ENCODE measurements around the gene PEX11B. TPM values are rescaled to one million over a fixed set of nuclear protein-coding genes. Genes with fewer than 3 reads are reported as not detected.
A peak's percentile ranks its signal among the peaks of the same experiment; 100 is the strongest.

Gene PEX11B, protein sequence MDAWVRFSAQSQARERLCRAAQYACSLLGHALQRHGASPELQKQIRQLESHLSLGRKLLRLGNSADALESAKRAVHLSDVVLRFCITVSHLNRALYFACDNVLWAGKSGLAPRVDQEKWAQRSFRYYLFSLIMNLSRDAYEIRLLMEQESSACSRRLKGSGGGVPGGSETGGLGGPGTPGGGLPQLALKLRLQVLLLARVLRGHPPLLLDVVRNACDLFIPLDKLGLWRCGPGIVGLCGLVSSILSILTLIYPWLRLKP
- 10 to 100 TPM; 20.6 to 26.0 (median 24.9) TPM for total RNA-seq
- total RNA-seq (2013) = 31.5 TPM

DNA sequence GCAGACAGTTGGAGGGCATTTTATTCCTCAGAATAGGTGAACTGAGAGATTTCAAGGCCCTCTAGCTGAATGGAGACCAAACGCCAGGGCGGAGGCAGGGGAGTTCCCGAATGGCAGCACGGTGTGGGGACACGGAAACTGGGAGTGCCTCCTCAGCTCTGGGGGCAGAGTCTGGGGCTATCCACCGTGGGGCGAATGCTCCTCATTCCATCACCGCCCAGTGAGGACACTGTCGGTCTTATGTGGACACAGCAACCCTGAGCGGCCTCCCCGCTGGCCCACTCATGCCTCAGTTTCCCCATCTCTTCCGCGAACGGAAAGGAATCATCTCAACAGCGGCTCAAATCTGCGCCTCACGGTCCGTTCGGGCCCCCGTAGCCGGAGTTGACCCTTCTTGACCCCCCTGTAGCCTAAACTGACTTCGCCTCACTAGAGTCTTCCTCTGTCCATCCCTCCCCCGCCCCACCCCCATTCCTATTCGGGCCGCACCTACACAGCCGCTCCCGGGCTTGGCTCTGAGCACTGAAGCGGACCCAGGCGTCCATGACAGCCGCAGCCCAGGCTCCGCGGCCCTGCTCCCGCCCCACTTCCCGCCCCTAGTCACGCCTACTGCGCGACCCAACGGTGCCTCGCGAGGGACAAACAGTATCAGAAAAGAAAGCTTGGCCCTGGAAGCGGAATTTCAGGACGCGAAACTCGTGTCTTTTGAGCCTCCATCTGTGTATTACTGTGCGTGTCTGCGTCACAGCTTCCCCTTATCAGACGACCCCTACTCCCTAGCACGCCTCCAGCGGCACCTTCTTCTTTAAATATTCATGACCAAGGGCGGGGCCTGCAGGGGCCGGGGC is at the start of gene PEX11B:
Gene PEX11B, minus strand, starts transcription at position 574 of the 848 bp plus-strand sequence. Its CDS starts 29 bp downstream, at position 545.
- Mint-ChIP-seq H3K4me3 (peak within 1 kb of the TSS; percentile 95), H3K36me3 (peaks cover 16% of the 10 kb centered on the region), H3K9me3 (no peaks in the 10 kb centered on the region), H3K27me3 (ENCODE audit: low read depth in 2 of 2) (no peaks in the 10 kb centered on the region), H3K27ac (peak within 1 kb of the TSS; percentile 91 to 92), H3K4me1 (peaks cover 33 to 43% of the 10 kb centered on the region in 2 donors)
- DNase-seq (peak; percentile 90 to 96), ATAC-seq (peak; percentile 89 to 96 (median 89))
- Histone ChIP-seq H3K4me1 (ENCODE audit: control insufficient read depth, insufficient read depth, low read length) (peaks cover 22% of the 10 kb centered on the region), H3K9me3 (ENCODE audit: control insufficient read depth, insufficient read depth, low read length) (no peaks in the 10 kb centered on the region), H3K27me3 (ENCODE audit: control insufficient read depth, insufficient read depth, low read length) (no peaks in the 10 kb centered on the region), H3K36me3 (ENCODE audit: control insufficient read depth, insufficient read depth, low read length) (peaks cover 31% of the 10 kb centered on the region), H3K4me3 (ENCODE audit: low read length) (peak within 1 kb of the TSS; percentile 65), H3K27ac (ENCODE audit: low read length) (peak within 1 kb of the TSS; percentile 82)
- TF ChIP-seq, protein P1, sequence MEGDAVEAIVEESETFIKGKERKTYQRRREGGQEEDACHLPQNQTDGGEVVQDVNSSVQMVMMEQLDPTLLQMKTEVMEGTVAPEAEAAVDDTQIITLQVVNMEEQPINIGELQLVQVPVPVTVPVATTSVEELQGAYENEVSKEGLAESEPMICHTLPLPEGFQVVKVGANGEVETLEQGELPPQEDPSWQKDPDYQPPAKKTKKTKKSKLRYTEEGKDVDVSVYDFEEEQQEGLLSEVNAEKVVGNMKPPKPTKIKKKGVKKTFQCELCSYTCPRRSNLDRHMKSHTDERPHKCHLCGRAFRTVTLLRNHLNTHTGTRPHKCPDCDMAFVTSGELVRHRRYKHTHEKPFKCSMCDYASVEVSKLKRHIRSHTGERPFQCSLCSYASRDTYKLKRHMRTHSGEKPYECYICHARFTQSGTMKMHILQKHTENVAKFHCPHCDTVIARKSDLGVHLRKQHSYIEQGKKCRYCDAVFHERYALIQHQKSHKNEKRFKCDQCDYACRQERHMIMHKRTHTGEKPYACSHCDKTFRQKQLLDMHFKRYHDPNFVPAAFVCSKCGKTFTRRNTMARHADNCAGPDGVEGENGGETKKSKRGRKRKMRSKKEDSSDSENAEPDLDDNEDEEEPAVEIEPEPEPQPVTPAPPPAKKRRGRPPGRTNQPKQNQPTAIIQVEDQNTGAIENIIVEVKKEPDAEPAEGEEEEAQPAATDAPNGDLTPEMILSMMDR (IDR thresholded peaks at IDR 0.05) = no peak
- intact Hi-C loops (cut with micrococcal nuclease) = loop anchor here (2.0 kb wide), 3 partner anchors 46 to 120 kb away; partner anchors contain the start of genes ANKRD34A, PIAS3 and POLR3GL
- WGBS (ENCODE audit: insufficient coverage) = under 1% methylated on average over 51 of the region's 51 CpGs

DNA sequence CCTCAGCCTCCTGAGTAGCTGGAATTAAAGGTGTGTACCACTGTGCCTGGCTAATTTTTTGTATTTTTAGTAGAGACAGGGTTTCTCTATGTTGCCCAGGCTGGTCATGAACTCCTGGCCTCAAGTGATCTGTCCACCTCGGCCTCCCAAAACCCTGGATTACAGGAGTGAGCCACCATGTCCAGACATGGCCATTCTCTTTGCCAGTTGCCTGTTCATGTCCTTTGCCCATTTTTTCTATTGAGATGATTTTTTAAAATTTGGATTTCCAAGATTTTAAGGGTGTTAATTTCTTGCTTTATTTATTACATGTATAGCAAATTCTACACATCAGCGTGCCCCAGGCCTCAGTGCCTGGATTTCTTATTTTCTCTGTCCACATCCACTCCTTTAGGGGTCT is 48.8 kb upstream of the PEX11B start:
- H3K36me3 ChIP-seq (ENCODE audit: control insufficient read depth, insufficient read depth, low read length) = no peaks in the 10 kb centered on the region
- Mint-ChIP-seq H3K4me1 (peaks cover 30 to 48% of the 10 kb centered on the region in 2 donors), H3K4me3 (no peak overlapping the region), H3K9me3 (no peaks in the 10 kb centered on the region), H3K27ac (peak overlapping the region in 1 of 2 donors; percentile 36), H3K27me3 (ENCODE audit: low read depth in 2 of 2) (no peaks in the 10 kb centered on the region), H3K36me3 (peaks cover 8% of the 10 kb centered on the region)
- intact Hi-C loops (cut with micrococcal nuclease) = no loop called here
- H3K27me3 ChIP-seq (ENCODE audit: control insufficient read depth, insufficient read depth, low read length) = no peaks in the 10 kb centered on the region
- TF ChIP-seq, protein P1 (IDR thresholded peaks at IDR 0.05) = no peak
- H3K4me1 ChIP-seq (ENCODE audit: control insufficient read depth, insufficient read depth, low read length) = peaks cover 18% of the 10 kb centered on the region
- DNase-seq (no peak), ATAC-seq (no peak)
- H3K4me3 ChIP-seq (ENCODE audit: low read length) = no peak overlapping the region
- H3K9me3 ChIP-seq (ENCODE audit: control insufficient read depth, insufficient read depth, low read length) = no peaks in the 10 kb centered on the region
- WGBS (ENCODE audit: insufficient coverage) = 100% methylated on average over 1 of the region's 2 CpGs
- no peak overlapping the region for H3K27ac ChIP-seq (ENCODE audit: low read length)

DNA sequence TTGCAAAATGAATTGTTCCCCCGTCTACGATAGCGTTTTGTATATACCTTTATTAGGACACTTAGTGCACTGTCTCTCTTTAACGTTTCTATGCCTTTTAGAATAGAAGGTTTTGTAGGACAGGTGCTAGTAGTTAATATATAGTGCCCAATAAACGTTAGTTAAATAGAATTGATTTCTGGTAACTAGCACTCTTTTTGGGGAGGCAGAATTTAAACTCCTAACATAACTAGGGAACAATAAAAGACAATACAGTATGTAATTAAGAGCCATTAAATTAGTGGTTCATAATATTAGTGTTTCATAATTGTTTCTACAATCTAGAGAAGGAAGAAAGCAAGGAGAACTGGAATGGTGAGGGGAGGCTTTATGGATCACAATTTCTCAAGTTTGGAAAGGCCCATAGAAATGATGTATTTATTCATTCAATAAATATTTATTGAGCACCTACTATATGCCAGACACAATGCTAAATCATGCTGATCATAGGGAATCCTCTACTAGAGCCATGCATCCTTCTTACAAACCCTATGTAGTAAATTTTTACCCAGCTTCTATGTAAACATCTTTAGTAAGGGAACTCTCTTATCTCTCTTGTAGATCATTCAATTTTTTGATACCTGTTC is 46.7 kb upstream of the PEX11B start:
- no peaks in the 10 kb centered on the region for H3K27me3 ChIP-seq (ENCODE audit: control insufficient read depth, insufficient read depth, low read length)
- Mint-ChIP-seq H3K4me1 (peaks cover 45 to 60% of the 10 kb centered on the region in 2 donors), H3K27ac (peak overlapping the region; percentile 87 to 95), H3K9me3 (no peaks in the 10 kb centered on the region), H3K4me3 (peak overlapping the region; percentile 94), H3K27me3 (ENCODE audit: low read depth in 2 of 2) (no peaks in the 10 kb centered on the region), H3K36me3 (peaks cover 8% of the 10 kb centered on the region)
- H3K36me3 ChIP-seq (ENCODE audit: control insufficient read depth, insufficient read depth, low read length) = no peaks in the 10 kb centered on the region
- H3K4me1 ChIP-seq (ENCODE audit: control insufficient read depth, insufficient read depth, low read length) = peaks cover 39% of the 10 kb centered on the region
- H3K27ac ChIP-seq (ENCODE audit: low read length) = peak overlapping the region; percentile 81
- H3K4me3 ChIP-seq (ENCODE audit: low read length) = peak overlapping the region; percentile 68
- DNase-seq (no peak), ATAC-seq (no peak)
- TF ChIP-seq, protein P1 (IDR thresholded peaks at IDR 0.05) = no peak
- no peaks in the 10 kb centered on the region for H3K9me3 ChIP-seq (ENCODE audit: control insufficient read depth, insufficient read depth, low read length)
- 0% methylated on average over 4 of the region's 5 CpGs for WGBS (ENCODE audit: insufficient coverage)
- intact Hi-C loops (cut with micrococcal nuclease) = loop anchor here (2.0 kb wide), 3 partner anchors 14 to 46 kb away; partner anchors contain the start of genes PEX11B and RBM8A

Data from natural killer cell (primary cell).